WTC11 (cell line): ENCODE data around the gene PPP1R14B. TPM values are rescaled to one million over a fixed set of nuclear protein-coding genes. Genes with fewer than 3 reads are reported as not detected.

Source experiments
- ATAC-seq: fragments of 200-7000 bp; cut with Tn5 transposase; 2 replicates; pipeline ENCODE4 v1.10.0; 2021; ENCODE audit warnings: mild to moderate bottlenecking, moderate library complexity
- CTCF ChIA-PET: fragments of 300-600 bp; sonication (Branson Sonifier 250); formaldehyde crosslinking; loops from one replicate; lab custom pipeline; 2021; ENCODE audit warnings: antibody characterized with exemption; lab: Charles Lee
- POLR2A ChIA-PET: fragments of 350-600 bp; sonication (Branson Sonifier 250); formaldehyde crosslinking; loops from one replicate; lab custom pipeline; 2021; ENCODE audit warnings: antibody characterized with exemption; lab: Charles Lee
- DNase-seq: peaks from one replicate; pipeline ENCODE4 v3.0.0; 2021; ENCODE audit warnings: low spot score
- H3K27ac Mint-ChIP-seq: 2 replicates; pipeline ENCODE4 v1.8.0; 2021; ENCODE audit warnings: mixed read lengths
- H3K27me3 Mint-ChIP-seq: 2 replicates; pipeline ENCODE4 v1.8.0; 2021; ENCODE audit warnings: low read depth, mild to moderate bottlenecking, moderate library complexity, mixed read lengths
- H3K36me3 Mint-ChIP-seq: 2 replicates; pipeline ENCODE4 v1.8.0; 2021; ENCODE audit warnings: mixed read lengths
- H3K4me1 Mint-ChIP-seq: 2 replicates; pipeline ENCODE4 v1.8.0; 2022; ENCODE audit warnings: mixed read lengths
- H3K4me3 Mint-ChIP-seq: 2 replicates; pipeline ENCODE4 v1.8.0; 2021; ENCODE audit warnings: mild to moderate bottlenecking, moderate library complexity, mixed read lengths
- H3K9me3 Mint-ChIP-seq: 2 replicates; pipeline ENCODE4 v1.8.0; 2021; ENCODE audit warnings: mixed read lengths
- ATF6 ChIP-seq: sonication (generic); formaldehyde crosslinking; IDR thresholded peaks from 2 replicates; pipeline ENCODE4 v1.8.1; 2023; ENCODE audit warnings: mild to moderate bottlenecking, missing genetic modification reagents
- ETV6 ChIP-seq: sonication (generic); formaldehyde crosslinking; IDR thresholded peaks from 2 replicates; pipeline ENCODE4 v1.8.1; 2022; ENCODE audit warnings: mild to moderate bottlenecking, missing genetic modification reagents
- FOXK1 ChIP-seq: sonication (generic); formaldehyde crosslinking; IDR thresholded peaks from 2 replicates; pipeline ENCODE4 v1.8.0; 2022; ENCODE audit warnings: mild to moderate bottlenecking, moderate library complexity, missing genetic modification reagents
- GABPB1 ChIP-seq: sonication (generic); formaldehyde crosslinking; IDR thresholded peaks from 2 replicates; pipeline ENCODE4 v1.8.1; 2023; ENCODE audit warnings: mild to moderate bottlenecking, missing genetic modification reagents
- HMGA2 ChIP-seq: fragments of 250-450 bp; sonication (Bioruptor Pico); IDR thresholded peaks from 2 replicates; pipeline ENCODE4 v1.4.0; 2021; ENCODE audit warnings: mild to moderate bottlenecking, moderate library complexity
- HMGXB4 ChIP-seq: sonication (generic); formaldehyde crosslinking; IDR thresholded peaks from 2 replicates; pipeline ENCODE4 v1.8.1; 2023; ENCODE audit warnings: mild to moderate bottlenecking, moderate library complexity, missing genetic modification reagents
- IRF1 ChIP-seq: sonication (generic); formaldehyde crosslinking; IDR thresholded peaks from 2 replicates; pipeline ENCODE4 v1.8.0; 2023; ENCODE audit warnings: missing genetic modification reagents
- NFE2L1 ChIP-seq: sonication (generic); formaldehyde crosslinking; IDR thresholded peaks from 2 replicates; pipeline ENCODE4 v1.8.1; 2023; ENCODE audit warnings: missing genetic modification reagents
- NR1H2 ChIP-seq: sonication (generic); formaldehyde crosslinking; IDR thresholded peaks from 2 replicates; pipeline ENCODE4 v1.9.0; 2021; ENCODE audit warnings: mild to moderate bottlenecking, moderate library complexity, missing genetic modification reagents
- OVOL2 ChIP-seq: fragments of 250-450 bp; sonication (Bioruptor Pico); IDR thresholded peaks from 2 replicates; pipeline ENCODE4 v1.9.0; 2021; ENCODE audit warnings: mild to moderate bottlenecking, borderline replicate concordance
- SMAD3 ChIP-seq: sonication (generic); formaldehyde crosslinking; IDR thresholded peaks from 2 replicates; pipeline ENCODE4 v1.8.0; 2022; ENCODE audit warnings: missing genetic modification reagents, mild to moderate bottlenecking, borderline replicate concordance
- SP1 ChIP-seq: sonication (generic); formaldehyde crosslinking; conservative IDR thresholded peaks from 2 replicates; pipeline ENCODE4 v1.8.1; 2022; ENCODE audit warnings: missing genetic modification reagents
- STAT6 ChIP-seq: sonication (generic); formaldehyde crosslinking; conservative IDR thresholded peaks from 2 replicates; pipeline ENCODE4 v1.8.1; 2023; ENCODE audit warnings: mild to moderate bottlenecking, low read depth, missing genetic modification reagents, moderate library complexity
- ZNF396 ChIP-seq: fragments of 250-450 bp; sonication (Bioruptor Pico); IDR thresholded peaks from 2 replicates; pipeline ENCODE4 v1.8.0; 2021; ENCODE audit warnings: mild to moderate bottlenecking, moderate library complexity, borderline replicate concordance
- ZNF512 ChIP-seq: sonication (generic); formaldehyde crosslinking; IDR thresholded peaks from 2 replicates; pipeline ENCODE4 v1.8.1; 2022; ENCODE audit warnings: missing genetic modification reagents, borderline replicate concordance
- total RNA-seq: library from RNA; stranded (reverse); gene quantifications from 3 replicates; pipeline ENCODE4 v1.2.3, GENCODE V29; 2021
- TF ChIP-seq, protein P1 (sequence below): sonication (generic); formaldehyde crosslinking; IDR thresholded peaks from 2 replicates; pipeline ENCODE4 v1.8.1; 2022; ENCODE audit warnings: low read depth, missing genetic modification reagents, borderline replicate concordance
- TF ChIP-seq, protein P2 (sequence below): fragments of 250-450 bp; sonication (Bioruptor Pico); IDR thresholded peaks from 2 replicates; pipeline ENCODE4 v1.9.0; 2021; ENCODE audit warnings: mild to moderate bottlenecking

The PPP1R14B gene
- total RNA-seq, 1 experiment from 2014 or later = 471 TPM

DNA sequence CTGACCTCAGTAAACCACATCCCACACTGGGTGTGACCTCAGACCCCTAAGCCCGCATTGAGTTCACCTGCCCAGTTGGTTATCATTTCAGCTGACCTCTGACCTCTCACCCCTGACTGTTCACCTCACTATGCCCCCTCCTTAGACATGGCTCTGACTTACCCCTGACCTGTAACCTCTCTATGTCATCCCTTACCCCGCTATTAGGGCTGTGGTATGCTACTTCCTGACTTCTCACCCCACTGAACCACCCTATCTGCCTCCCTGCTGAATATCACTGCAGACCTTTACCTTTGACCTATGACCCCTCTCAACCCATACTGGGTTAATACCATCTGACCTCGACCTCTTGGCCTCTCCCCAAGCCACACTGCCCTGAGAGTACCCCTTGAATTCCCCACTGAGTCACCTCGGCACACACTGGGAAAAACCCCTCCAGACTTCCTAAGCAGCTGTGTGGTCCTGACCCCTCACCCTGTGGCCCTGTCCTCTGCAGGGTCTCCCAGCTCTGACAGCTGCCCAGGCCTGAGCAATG is 12.9 kb upstream of the PPP1R14B start:
- H3K36me3 Mint-ChIP-seq = peaks cover 37% of the 10 kb centered on the region
- ATAC-seq (no peak), DNase-seq (no peak)
- POLR2A ChIA-PET = no interaction called here
- no peak overlapping the region; the same call in 1 of the 2 replicates for H3K27ac Mint-ChIP-seq
- CTCF ChIA-PET = interaction anchor here (1.2 kb wide), 1 partner anchor 55 kb away, joined by 3 read pairs; no protein-coding TSS in a partner anchor
- H3K9me3 Mint-ChIP-seq = no peaks in the 10 kb centered on the region
- H3K27me3 Mint-ChIP-seq = no peaks in the 10 kb centered on the region
- TF ChIP-seq, protein P1, sequence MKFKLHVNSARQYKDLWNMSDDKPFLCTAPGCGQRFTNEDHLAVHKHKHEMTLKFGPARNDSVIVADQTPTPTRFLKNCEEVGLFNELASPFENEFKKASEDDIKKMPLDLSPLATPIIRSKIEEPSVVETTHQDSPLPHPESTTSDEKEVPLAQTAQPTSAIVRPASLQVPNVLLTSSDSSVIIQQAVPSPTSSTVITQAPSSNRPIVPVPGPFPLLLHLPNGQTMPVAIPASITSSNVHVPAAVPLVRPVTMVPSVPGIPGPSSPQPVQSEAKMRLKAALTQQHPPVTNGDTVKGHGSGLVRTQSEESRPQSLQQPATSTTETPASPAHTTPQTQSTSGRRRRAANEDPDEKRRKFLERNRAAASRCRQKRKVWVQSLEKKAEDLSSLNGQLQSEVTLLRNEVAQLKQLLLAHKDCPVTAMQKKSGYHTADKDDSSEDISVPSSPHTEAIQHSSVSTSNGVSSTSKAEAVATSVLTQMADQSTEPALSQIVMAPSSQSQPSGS (CRISPR knock-in tag) = no peak
- TF ChIP-seq OVOL2 (CRISPR knock-in tag) (no peak), GABPB1 (CRISPR knock-in tag) (no peak), HMGXB4 (CRISPR knock-in tag) (no peak), STAT6 (CRISPR knock-in tag) (no peak)
- no peak overlapping the region for H3K4me3 Mint-ChIP-seq
- no peaks in the 10 kb centered on the region; the same call in 1 of the 2 replicates for H3K4me1 Mint-ChIP-seq

DNA sequence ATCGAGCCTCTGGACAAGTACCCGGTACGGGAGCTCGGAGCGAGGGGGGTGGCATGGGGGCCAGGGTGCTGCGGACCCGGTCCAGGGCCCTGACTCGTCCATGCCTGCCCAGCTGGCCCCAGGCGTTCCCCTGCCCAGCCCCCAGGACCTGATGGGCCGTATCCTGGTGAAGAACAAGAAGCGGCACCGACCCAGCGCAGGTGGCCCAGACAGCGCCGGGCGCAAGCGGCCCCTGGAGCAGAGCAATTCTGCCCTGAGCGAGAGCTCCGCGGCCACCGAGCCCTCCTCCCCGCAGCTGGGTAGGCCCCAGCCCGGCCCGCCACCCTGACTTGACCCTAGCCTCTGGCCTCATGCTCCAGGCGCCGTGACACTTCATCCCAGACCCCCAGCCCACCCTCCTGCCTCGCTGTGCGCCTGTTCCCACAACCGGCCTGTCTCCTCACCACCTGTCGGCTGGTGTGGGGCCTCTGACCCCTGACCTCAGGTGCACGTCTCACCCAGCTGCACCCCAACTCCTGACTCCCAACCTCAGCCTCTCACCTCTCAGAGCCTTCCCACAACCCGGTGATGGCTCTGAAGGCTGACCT is 12.3 kb upstream of the PPP1R14B start:
- DNase-seq (no peak), ATAC-seq (no peak)
- peaks cover 37% of the 10 kb centered on the region for H3K36me3 Mint-ChIP-seq
- H3K27ac Mint-ChIP-seq = no peak overlapping the region
- TF ChIP-seq IRF1 (CRISPR knock-in tag) (no peak), ZNF396 (CRISPR knock-in tag) (no peak), NFE2L1 (CRISPR knock-in tag) (no peak)
- ChIA-PET CTCF (interaction anchor here (0.9 to 1.2 kb wide), 3 partner anchors 8 to 54 kb away, joined by 3 to 4 read pairs (median 3); no protein-coding TSS in a partner anchor), POLR2A (interaction anchor here (1.0 kb wide), 1 partner anchor 15 kb away, joined by 3 read pairs; no protein-coding TSS in a partner anchor)
- no peaks in the 10 kb centered on the region for H3K9me3 Mint-ChIP-seq
- no peak overlapping the region for H3K4me3 Mint-ChIP-seq
- no peaks in the 10 kb centered on the region for H3K27me3 Mint-ChIP-seq
- no peaks in the 10 kb centered on the region; the same call in 1 of the 2 replicates for H3K4me1 Mint-ChIP-seq

DNA sequence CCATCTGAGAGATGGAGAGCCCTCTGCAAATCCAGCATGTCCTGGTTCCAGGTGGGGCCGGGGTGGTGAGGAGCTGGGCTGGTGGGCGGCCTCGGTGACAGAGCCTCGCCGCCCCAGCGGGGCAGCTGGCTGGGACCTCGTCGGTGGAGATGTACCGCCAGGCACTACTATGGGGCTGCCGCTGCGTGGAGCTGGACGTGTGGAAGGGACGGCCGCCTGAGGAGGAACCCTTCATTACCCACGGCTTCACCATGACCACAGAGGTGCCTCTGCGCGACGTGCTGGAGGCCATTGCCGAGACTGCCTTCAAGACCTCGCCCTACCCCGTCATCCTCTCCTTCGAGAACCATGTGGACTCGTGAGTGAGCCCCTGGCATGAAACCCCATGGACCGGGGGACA is 11.6 kb upstream of the PPP1R14B start:
- Mint-ChIP-seq H3K4me3 (no peak overlapping the region), H3K27me3 (no peaks in the 10 kb centered on the region), H3K36me3 (peaks cover 35% of the 10 kb centered on the region), H3K4me1 (peaks cover 7% of the 10 kb centered on the region), H3K27ac (no peak overlapping the region), H3K9me3 (no peaks in the 10 kb centered on the region)
- POLR2A ChIA-PET = interaction anchor here (1.0 kb wide), 1 partner anchor 15 kb away, joined by 3 read pairs; no protein-coding TSS in a partner anchor
- DNase-seq = no peak
- ATAC-seq = no peak
- CTCF ChIA-PET = interaction anchor here (0.9 to 1.2 kb wide), 3 partner anchors 9 to 53 kb away, joined by 3 to 4 read pairs (median 3); no protein-coding TSS in a partner anchor
- TF ChIP-seq FOXK1 (no peak), SP1 (CRISPR knock-in tag) (no peak), SMAD3 (CRISPR knock-in tag) (no peak), NR1H2 (no peak), ZNF512 (CRISPR knock-in tag) (no peak), ETV6 (no peak), ATF6 (CRISPR knock-in tag) (no peak), HMGA2 (no peak)
- TF ChIP-seq, protein P1 (CRISPR knock-in tag) = no peak
- TF ChIP-seq, protein P2, sequence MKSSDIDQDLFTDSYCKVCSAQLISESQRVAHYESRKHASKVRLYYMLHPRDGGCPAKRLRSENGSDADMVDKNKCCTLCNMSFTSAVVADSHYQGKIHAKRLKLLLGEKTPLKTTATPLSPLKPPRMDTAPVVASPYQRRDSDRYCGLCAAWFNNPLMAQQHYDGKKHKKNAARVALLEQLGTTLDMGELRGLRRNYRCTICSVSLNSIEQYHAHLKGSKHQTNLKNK (CRISPR knock-in tag) = no peak
